Mesenchymal stem cell (in vitro differentiated cells and primary cell): ENCODE results near the gene CRTC3.
A peak's percentile ranks its signal among the peaks of the same experiment; 100 is the strongest.

ENCODE experiments used
- DNase-seq: peaks from one replicate; pipeline ENCODE4 v3.0.0-alpha.2; 2013
- H2AFZ ChIP-seq: one replicate; pipeline ENCODE4 v1.6.1; 2013; ENCODE audit warnings: low read depth, mild to moderate bottlenecking, control low read depth, inconsistent platforms, low read length, moderate library complexity
- H2AK5ac ChIP-seq: 2 replicates; pipeline ENCODE4 v1.6.1; 2013; ENCODE audit warnings: low read length, moderate library complexity, mild to moderate bottlenecking, inconsistent platforms; ENCODE audit not compliant: severe bottlenecking
- H2BK120ac ChIP-seq: one replicate; pipeline ENCODE4 v1.6.1; 2013; ENCODE audit warnings: low read depth, mild to moderate bottlenecking, inconsistent platforms, low read length, moderate library complexity
- H2BK12ac ChIP-seq, 2 experiments: one replicate each; pipeline ENCODE4 v1.6.1; 2013; ENCODE audit warnings: inconsistent platforms in 2 of 2, low read length in 2 of 2, mild to moderate bottlenecking in 2 of 2, moderate library complexity in 2 of 2, control low read depth in 1 of 2
- H2BK15ac ChIP-seq: one replicate; pipeline ENCODE4 v1.6.1; 2013; ENCODE audit warnings: mild to moderate bottlenecking, low read depth, inconsistent platforms; ENCODE audit not compliant: poor library complexity, severe bottlenecking
- H2BK5ac ChIP-seq: 2 replicates; pipeline ENCODE4 v1.6.1; 2013; ENCODE audit warnings: low read depth, mild to moderate bottlenecking, low read length, control low read depth, inconsistent platforms; ENCODE audit not compliant: poor library complexity, severe bottlenecking
- H3K14ac ChIP-seq, 2 experiments: one replicate each; pipeline ENCODE4 v1.6.1; 2013; ENCODE audit warnings: inconsistent platforms in 2 of 2, low read length in 2 of 2, control low read depth in 1 of 2, mild to moderate bottlenecking in 1 of 2, moderate library complexity in 1 of 2
- H3K18ac ChIP-seq, 2 experiments: one replicate each; pipeline ENCODE4 v1.6.1; 2013; ENCODE audit warnings: inconsistent platforms in 2 of 2, low read length in 2 of 2, control low read depth in 1 of 2, low read depth in 1 of 2, mild to moderate bottlenecking in 1 of 2
- H3K23ac ChIP-seq, 2 experiments: one replicate each; pipeline ENCODE4 v1.6.1; 2013; ENCODE audit warnings: inconsistent platforms in 2 of 2, low read length in 2 of 2, mild to moderate bottlenecking in 2 of 2, moderate library complexity in 2 of 2, control low read depth in 1 of 2
- H3K27ac ChIP-seq: 2 replicates; pipeline ENCODE4 v1.5.1; 2013; ENCODE audit warnings: mild to moderate bottlenecking, moderate library complexity, low read length, control low read depth, inconsistent platforms; ENCODE audit not compliant: poor library complexity, severe bottlenecking
- H3K27me3 ChIP-seq, 2 experiments: 2 replicates each; pipeline versions ENCODE4 v1.6.1 to v1.7.0; 2013; ENCODE audit warnings: low read length in 2 of 2, mild to moderate bottlenecking in 2 of 2, moderate library complexity in 2 of 2, control low read depth in 1 of 2, inconsistent platforms in 1 of 2; ENCODE audit not compliant: control insufficient read depth in 1 of 2, insufficient read depth in 1 of 2
- H3K36me3 ChIP-seq, 2 experiments: 2 replicates each; pipeline versions ENCODE4 v1.6.1 to v1.7.0; 2013; ENCODE audit warnings: low read length in 2 of 2, control low read depth in 1 of 2, inconsistent platforms in 1 of 2, low read depth in 1 of 2, mild to moderate bottlenecking in 1 of 2; ENCODE audit not compliant: insufficient read depth in 2 of 2, control insufficient read depth in 1 of 2
- H3K4ac ChIP-seq, 2 experiments: one replicate each; pipeline ENCODE4 v1.6.1; 2013; ENCODE audit warnings: inconsistent platforms in 2 of 2, low read length in 2 of 2, mild to moderate bottlenecking in 2 of 2, moderate library complexity in 2 of 2, control low read depth in 1 of 2, low read depth in 1 of 2
- H3K4me1 ChIP-seq: 2 replicates; pipeline ENCODE4 v1.6.1; 2013; ENCODE audit warnings: low read depth, low read length, control low read depth; ENCODE audit not compliant: control insufficient read depth, insufficient read depth
- H3K4me2 ChIP-seq: 2 replicates; pipeline ENCODE4 v1.6.1; 2013; ENCODE audit warnings: low read length, mild to moderate bottlenecking, inconsistent platforms; ENCODE audit not compliant: poor library complexity, severe bottlenecking
- H3K4me3 ChIP-seq, 2 experiments: 2 replicates each; pipeline versions ENCODE4 v1.5.1 to v1.7.0; 2013; ENCODE audit warnings: low read length in 2 of 2, mild to moderate bottlenecking in 2 of 2, control low read depth in 1 of 2, low read depth in 1 of 2; ENCODE audit not compliant: insufficient read depth in 1 of 2
- H3K79me1 ChIP-seq: replicated peaks from 2 replicates; pipeline ENCODE4 v1.6.1; 2013; ENCODE audit warnings: mild to moderate bottlenecking, control low read depth, low read length, inconsistent platforms; ENCODE audit not compliant: poor library complexity, severe bottlenecking
- H3K9ac ChIP-seq: 2 replicates; pipeline ENCODE4 v1.7.0; 2013; ENCODE audit warnings: mild to moderate bottlenecking, low read length, moderate library complexity
- H3K9me3 ChIP-seq: 2 replicates; pipeline ENCODE4 v1.7.0; 2013; ENCODE audit warnings: mild to moderate bottlenecking, low read length; ENCODE audit not compliant: control insufficient read depth
- H4K8ac ChIP-seq: one replicate; pipeline ENCODE4 v1.6.1; 2013; ENCODE audit warnings: inconsistent platforms, mild to moderate bottlenecking, low read length, moderate library complexity
- H4K91ac ChIP-seq: one replicate; pipeline ENCODE4 v1.6.1; 2013; ENCODE audit warnings: mild to moderate bottlenecking, low read length, inconsistent platforms
- WGBS: methylation state at CpG from one replicate; pipeline ENCODE4 v1.1.7; 2013; ENCODE audit warnings: mixed read lengths; 5-methylcytosine and 5-hydroxymethylcytosine counted together

CRTC3 gene

GRCh38 chr15:90560229-90560776 lies 30.6 kb downstream of the CRTC3 start:
- H3K4ac ChIP-seq = no peak overlapping the region
- no peak overlapping the region for H2BK5ac ChIP-seq
- no peak overlapping the region for H3K4me2 ChIP-seq
- no peak overlapping the region for H3K23ac ChIP-seq
- H3K36me3 ChIP-seq = peaks cover 0 to 4% of the 10 kb centered on the region in 2 experiments
- WGBS = 45% methylated on average over 7 of the region's 7 CpGs
- peak overlapping the region; percentile 7 for H3K9ac ChIP-seq
- H2BK120ac ChIP-seq = no peak overlapping the region
- H2AK5ac ChIP-seq = no peak overlapping the region
- H3K4me1 ChIP-seq = peaks cover 1% of the 10 kb centered on the region
- H4K91ac ChIP-seq = no peak overlapping the region
- no peak overlapping the region for H2BK15ac ChIP-seq
- H3K27me3 ChIP-seq = no peaks in the 10 kb centered on the region
- H3K18ac ChIP-seq = no peak overlapping the region
- H3K4me3 ChIP-seq = no peak overlapping the region
- no peak overlapping the region for H2BK12ac ChIP-seq
- H4K8ac ChIP-seq = no peak overlapping the region
- no peak overlapping the region for H3K27ac ChIP-seq
- no peaks in the 10 kb centered on the region for H3K9me3 ChIP-seq
- no peak overlapping the region for H3K14ac ChIP-seq
- peak; percentile 89 for DNase-seq
- no peak overlapping the region for H2AFZ ChIP-seq
- H3K79me1 ChIP-seq = peaks cover 34% of the 10 kb centered on the region

- H2BK120ac ChIP-seq = no peak overlapping the region
- no peak overlapping the region for H2BK12ac ChIP-seq
- WGBS = 88% methylated on average over 4 of the region's 5 CpGs
- no peak overlapping the region for H2AK5ac ChIP-seq
- H3K9me3 ChIP-seq = no peaks in the 10 kb centered on the region
- H3K4ac ChIP-seq = no peak overlapping the region
- H3K79me1 ChIP-seq = peaks cover 33% of the 10 kb centered on the region
- no peak overlapping the region for H4K8ac ChIP-seq
- no peak overlapping the region for H3K18ac ChIP-seq
- no peak overlapping the region for H2BK5ac ChIP-seq
- H3K23ac ChIP-seq = no peak overlapping the region
- peak; percentile 37 for DNase-seq
- H3K27me3 ChIP-seq = no peaks in the 10 kb centered on the region
- H3K9ac ChIP-seq = peak overlapping the region; percentile 16
- H2AFZ ChIP-seq = no peak overlapping the region
- H3K4me2 ChIP-seq = no peak overlapping the region
- H3K36me3 ChIP-seq = peaks cover 0 to 4% of the 10 kb centered on the region in 2 experiments
- H2BK15ac ChIP-seq = no peak overlapping the region
- H4K91ac ChIP-seq = no peak overlapping the region
- no peak overlapping the region for H3K27ac ChIP-seq
- no peak overlapping the region for H3K14ac ChIP-seq
- H3K4me1 ChIP-seq = peaks cover 1% of the 10 kb centered on the region
- no peak overlapping the region for H3K4me3 ChIP-seq
Measured at GRCh38 chr15:90561344-90562244, 31.9 kb downstream of the CRTC3 start.

GRCh38 chr15:90562669-90563068 lies 32.9 kb downstream of the CRTC3 start:
- H3K23ac ChIP-seq = no peak overlapping the region
- no peak overlapping the region for H3K4me3 ChIP-seq
- no peak overlapping the region for H2BK120ac ChIP-seq
- no peak overlapping the region for H2AK5ac ChIP-seq
- peak overlapping the region; percentile 55 for H4K8ac ChIP-seq
- H2AFZ ChIP-seq = no peak overlapping the region
- H2BK5ac ChIP-seq = no peak overlapping the region
- no peak overlapping the region for H3K4ac ChIP-seq
- H3K9ac ChIP-seq = no peak overlapping the region
- H3K36me3 ChIP-seq = peaks cover 0 to 7% of the 10 kb centered on the region in 2 experiments
- peak overlapping the region in 1 of 2 experiments; percentile 83 for H3K14ac ChIP-seq
- WGBS = 83% methylated on average over 5 of the region's 5 CpGs
- H3K79me1 ChIP-seq = peaks cover 28% of the 10 kb centered on the region
- H2BK12ac ChIP-seq = peak overlapping the region in 1 of 2 experiments; percentile 74
- no peaks in the 10 kb centered on the region for H3K27me3 ChIP-seq
- no peak overlapping the region for H3K27ac ChIP-seq
- no peak overlapping the region for H3K4me2 ChIP-seq
- H4K91ac ChIP-seq = no peak overlapping the region
- peak overlapping the region in 1 of 2 experiments; percentile 68 for H3K18ac ChIP-seq
- DNase-seq = no peak
- H2BK15ac ChIP-seq = no peak overlapping the region
- peaks cover 3% of the 10 kb centered on the region for H3K9me3 ChIP-seq
- peaks cover 1% of the 10 kb centered on the region for H3K4me1 ChIP-seq

- H2BK5ac ChIP-seq = no peak overlapping the region
- DNase-seq = no peak
- H4K91ac ChIP-seq = no peak overlapping the region
- H3K79me1 ChIP-seq = peaks cover 22% of the 10 kb centered on the region
- H3K14ac ChIP-seq = no peak overlapping the region
- H3K9ac ChIP-seq = no peak overlapping the region
- peaks cover 1% of the 10 kb centered on the region for H3K4me1 ChIP-seq
- H2BK12ac ChIP-seq = no peak overlapping the region
- H3K18ac ChIP-seq = no peak overlapping the region
- H3K4me2 ChIP-seq = no peak overlapping the region
- H3K4ac ChIP-seq = no peak overlapping the region
- no peaks in the 10 kb centered on the region for H3K27me3 ChIP-seq
- no peak overlapping the region for H4K8ac ChIP-seq
- no peak overlapping the region for H3K23ac ChIP-seq
- H3K4me3 ChIP-seq = no peak overlapping the region
- H3K9me3 ChIP-seq = peaks cover 3% of the 10 kb centered on the region
- no peak overlapping the region for H2AK5ac ChIP-seq
- no peak overlapping the region for H3K27ac ChIP-seq
- H2BK15ac ChIP-seq = no peak overlapping the region
- 98% methylated on average over 3 of the region's 3 CpGs for WGBS
- peaks cover 0 to 7% of the 10 kb centered on the region in 2 experiments for H3K36me3 ChIP-seq
- no peak overlapping the region for H2AFZ ChIP-seq
- H2BK120ac ChIP-seq = no peak overlapping the region
Measured at GRCh38 chr15:90563463-90563862, 33.7 kb downstream of the CRTC3 start.
